ENCODE results near the gene LYG1.

Gene LYG1

DNA sequence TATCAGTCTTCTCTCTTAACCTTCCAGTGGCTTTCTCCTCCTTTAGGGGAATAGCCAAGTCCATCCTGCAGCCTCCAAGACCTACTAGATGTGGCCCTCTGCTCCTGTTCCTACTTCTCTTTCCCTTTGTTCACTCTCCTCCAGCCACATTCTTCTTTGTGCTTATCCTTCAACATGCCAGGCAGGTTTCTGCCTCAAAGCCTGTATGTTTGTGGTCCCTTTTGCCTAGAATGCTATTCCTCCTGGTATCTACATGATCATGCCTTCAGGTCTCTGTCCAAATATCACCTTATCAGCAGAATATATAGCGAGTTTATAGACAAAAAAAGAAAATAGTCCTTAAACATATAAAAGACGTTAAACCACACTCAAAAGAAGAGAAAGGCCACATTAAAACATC is 51.0 kb downstream of the LYG1 start:
- Histone ChIP-seq H3K27me3 (ENCODE audit: low read depth) (no peaks in the 10 kb centered on the region), H3K36me3 (replicated peaks) (no peaks in the 10 kb centered on the region), H3K4me1 (no peaks in the 10 kb centered on the region), H3K4me3 (no peak overlapping the region), H3K9me3 (no peaks in the 10 kb centered on the region)
- in situ Hi-C loops (cut with MboI; ENCODE audit: low sequenced_read_pairs) = no loop called here
- DNase-seq (ENCODE audit: low spot score in 2 of 2) = no peak

DNA sequence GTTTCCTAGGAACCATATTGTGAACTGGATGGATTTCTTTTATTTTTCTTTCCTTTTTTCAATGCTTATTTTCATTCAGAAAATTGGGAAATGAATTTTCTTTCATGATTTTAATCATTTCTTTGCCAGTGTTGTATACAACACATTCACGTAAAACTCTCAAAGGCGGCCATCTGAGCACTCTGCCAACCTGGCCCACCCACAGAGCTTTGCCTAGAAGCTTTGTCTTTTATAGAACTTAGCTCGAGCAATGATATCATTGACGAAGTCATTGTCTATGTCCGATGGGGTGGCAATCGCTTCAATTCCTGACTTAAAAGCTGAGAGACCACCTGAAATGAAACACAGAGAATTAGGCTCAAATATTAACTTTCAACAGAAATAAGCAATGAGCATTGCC is 58.8 kb downstream of the LYG1 start:
- H3K36me3 ChIP-seq (replicated peaks) = no peaks in the 10 kb centered on the region
- no peaks in the 10 kb centered on the region for H3K4me1 ChIP-seq
- in situ Hi-C loops (cut with MboI; ENCODE audit: low sequenced_read_pairs) = no loop called here
- H3K27me3 ChIP-seq (ENCODE audit: low read depth) = no peaks in the 10 kb centered on the region
- no peak overlapping the region for H3K4me3 ChIP-seq
- H3K9me3 ChIP-seq = no peaks in the 10 kb centered on the region
- no peak for DNase-seq (ENCODE audit: low spot score in 2 of 2)

DNA sequence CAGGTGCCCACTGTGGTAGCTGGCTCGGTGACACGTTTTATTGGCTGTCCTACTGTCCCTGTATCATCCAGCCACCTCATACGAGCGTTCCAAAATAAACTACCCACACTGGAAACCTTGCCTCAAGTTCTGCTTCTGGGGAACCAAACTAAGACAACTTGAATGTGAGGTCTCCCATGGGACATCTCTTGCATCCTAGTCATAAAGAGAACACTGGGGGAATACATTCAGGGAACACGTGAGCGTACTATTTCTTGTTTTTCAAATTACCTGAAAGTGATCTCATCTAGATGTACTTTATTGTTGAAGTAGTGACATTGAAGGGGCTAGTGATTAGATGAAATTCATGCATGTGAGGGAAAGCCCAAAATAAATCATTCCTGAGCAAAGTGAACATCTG is 60.6 kb downstream of the LYG1 start:
- Histone ChIP-seq H3K4me1 (no peaks in the 10 kb centered on the region), H3K36me3 (replicated peaks) (no peaks in the 10 kb centered on the region), H3K27me3 (ENCODE audit: low read depth) (no peaks in the 10 kb centered on the region), H3K9me3 (no peaks in the 10 kb centered on the region), H3K4me3 (no peak overlapping the region)
- no peak for DNase-seq (ENCODE audit: low spot score in 2 of 2)
- in situ Hi-C loops (cut with MboI; ENCODE audit: low sequenced_read_pairs) = no loop called here

GRCh38 chr2:99238599-99238998 is 62.4 kb downstream of the LYG1 start:
- no peaks in the 10 kb centered on the region for H3K36me3 ChIP-seq (replicated peaks)
- H3K27me3 ChIP-seq (ENCODE audit: low read depth) = no peaks in the 10 kb centered on the region
- H3K4me3 ChIP-seq = no peak overlapping the region
- H3K4me1 ChIP-seq = no peaks in the 10 kb centered on the region
- in situ Hi-C loops (cut with MboI; ENCODE audit: low sequenced_read_pairs) = no loop called here
- no peak for DNase-seq (ENCODE audit: low spot score in 2 of 2)
- H3K9me3 ChIP-seq = no peaks in the 10 kb centered on the region

Measured in HAP-1 (cell line).